HepG2 (cell line): ENCODE measurements around the gene PSD4. TPM values are rescaled to one million over a fixed set of nuclear protein-coding genes. Genes with fewer than 3 reads are reported as not detected.

Experiments used
- ATAC-seq: fragments of 200-7000 bp; cut with Tn5 transposase; 3 replicates; pipeline ENCODE4 v1.9.1; 2020; ENCODE audit warnings: mild to moderate bottlenecking, moderate library complexity
- BruUV-seq: library from RNA; stranded (reverse); fragments of 400-500 nt; replicated peaks from 2 replicates; lab custom pipeline; 2021; lab: Mats Ljungman, UMichigan
- CTCF ChIA-PET: fragments of 300-600 bp; formaldehyde crosslinking; extraction: SDS; loops from one replicate; lab custom pipeline; 2021; ENCODE audit warnings: low total read pairs, inconsistent platforms, low intra/inter-chr PET ratio; lab: Yijun Ruan, JAX
- POLR2A ChIA-PET: fragments of 350-600 bp; sonication (Branson Sonifier 250); formaldehyde crosslinking; loops from one replicate; lab custom pipeline; 2020; ENCODE audit warnings: antibody characterized with exemption, inconsistent platforms; lab: Yijun Ruan, JAX
- DNase-seq: peaks from one replicate; pipeline ENCODE4 v3.0.0-alpha.2; 2015; ENCODE audit warnings: low spot score
- FAIRE-seq: peaks from 3 replicates; lab custom pipeline; 2011; peaks lifted over from hg19 to GRCh38; lab: Jason Lieb, UNC
- H2AFZ ChIP-seq: one replicate; pipeline ENCODE4 v1.6.1; 2011; ENCODE audit warnings: low read length, inconsistent platforms
- H3K27ac ChIP-seq: fragments of 300-600 bp; 3 replicates; pipeline ENCODE4 v1.8.0; 2011; ENCODE audit warnings: mixed run types, mild to moderate bottlenecking, mixed read lengths, low read length, inconsistent platforms; ENCODE audit not compliant: insufficient read depth; ENCODE audit errors: extremely low read length
- H3K27me3 ChIP-seq, 2 experiments: fragments of 200-600 bp in 1 of 2; 2 replicates in 1 of 2; 3 replicates in 1 of 2; pipeline versions ENCODE4 v1.6.0 to v1.8.0; 2011; ENCODE audit warnings: low read length in 2 of 2, mild to moderate bottlenecking in 2 of 2, moderate library complexity in 2 of 2, inconsistent platforms in 1 of 2; ENCODE audit not compliant: insufficient read depth in 2 of 2, control insufficient read depth in 1 of 2
- H3K36me3 ChIP-seq, 2 experiments: fragments of 200-600 bp in 1 of 2; replicated peaks in 1 of 2; 2 replicates in 1 of 2; 3 replicates in 1 of 2; pipeline versions ENCODE4 v1.5.1 to v1.8.0; 2011; ENCODE audit warnings: low read length in 2 of 2, inconsistent platforms in 1 of 2; ENCODE audit not compliant: insufficient read depth in 2 of 2, control insufficient read depth in 1 of 2
- H3K4me1 ChIP-seq: 2 replicates; pipeline ENCODE4 v1.5.1; 2012; ENCODE audit warnings: low read length, inconsistent platforms; ENCODE audit not compliant: insufficient read depth
- H3K4me2 ChIP-seq: 2 replicates; pipeline ENCODE4 v1.6.0; 2011; ENCODE audit warnings: low read depth, low read length, inconsistent platforms
- H3K4me3 ChIP-seq, 3 experiments: fragments of 200-600 bp in 1 of 3; sonication (generic), shearing (Covaris generic) in 1 of 3; replicated peaks in 1 of 3; 2 replicates each; pipeline ENCODE4 v1.5.1; 2011 to 2016; ENCODE audit warnings: low read length in 3 of 3, inconsistent platforms in 2 of 3, low read depth in 2 of 3, mild to moderate bottlenecking in 2 of 3, control low read depth in 1 of 3, mixed read lengths in 1 of 3; ENCODE audit not compliant: insufficient read depth in 1 of 3
- H3K79me2 ChIP-seq: one replicate; pipeline ENCODE4 v1.6.1; 2011; ENCODE audit warnings: low read length, inconsistent platforms; ENCODE audit not compliant: insufficient read depth
- H3K9ac ChIP-seq: 2 replicates; pipeline ENCODE4 v1.6.0; 2011; ENCODE audit warnings: mild to moderate bottlenecking, low read depth, low read length, inconsistent platforms; ENCODE audit not compliant: insufficient read depth
- H3K9me3 ChIP-seq: 2 replicates; pipeline ENCODE4 v1.5.1; 2012; ENCODE audit warnings: mild to moderate bottlenecking, low read length
- H4K20me1 ChIP-seq: 2 replicates; pipeline ENCODE4 v1.6.0; 2011; ENCODE audit warnings: inconsistent platforms, mild to moderate bottlenecking, low read length, moderate library complexity; ENCODE audit not compliant: insufficient read depth
- AGO2 ChIP-seq: fragments of 200-400 bp; formaldehyde crosslinking; optimal IDR thresholded peaks from 2 replicates; pipeline ENCODE3; 2017; ENCODE audit warnings: mild to moderate bottlenecking, low read depth, low read length, moderate library complexity
- BRD4 ChIP-seq: sonication (generic); formaldehyde crosslinking; IDR thresholded peaks from 2 replicates; pipeline ENCODE4 v1.4.0; 2020; ENCODE audit warnings: missing genetic modification reagents
- EHMT2 ChIP-seq: fragments of 200-600 bp; sonication (generic); IDR thresholded peaks from 2 replicates; pipeline ENCODE4 v1.7.0; 2017; ENCODE audit warnings: antibody characterized with exemption, low read depth, low read length, borderline replicate concordance
- HNRNPK ChIP-seq: fragments of 200-400 bp; formaldehyde crosslinking; IDR thresholded peaks from 2 replicates; pipeline ENCODE4 v1.6.1; 2018; ENCODE audit warnings: low read length, low read depth, moderate library complexity, mild to moderate bottlenecking; ENCODE audit not compliant: poor library complexity, severe bottlenecking
- ISL2 ChIP-seq: sonication (generic); formaldehyde crosslinking; IDR thresholded peaks from 2 replicates; pipeline ENCODE4 v1.5.0; 2020; ENCODE audit warnings: missing genetic modification reagents
- PCBP2 ChIP-seq: fragments of 200-400 bp; formaldehyde crosslinking; optimal IDR thresholded peaks from 2 replicates; pipeline ENCODE3; 2018; ENCODE audit warnings: low read length, low read depth; ENCODE audit not compliant: poor library complexity, severe bottlenecking
- TARDBP ChIP-seq: sonication (generic); formaldehyde crosslinking; IDR thresholded peaks from 2 replicates; pipeline ENCODE4 v1.8.0; 2022; ENCODE audit warnings: mild to moderate bottlenecking, missing genetic modification reagents
- TCF12 ChIP-seq, 2 experiments: fragments of 450-650 bp in 1 of 2; sonication (generic) in 1 of 2; formaldehyde crosslinking in 1 of 2; IDR thresholded peaks; 2 replicates each; pipeline versions ENCODE4 v1.6.1 to v1.8.0; 2017 to 2022; ENCODE audit warnings: antibody characterized with exemption in 1 of 2, mild to moderate bottlenecking in 1 of 2, missing genetic modification reagents in 1 of 2, moderate library complexity in 1 of 2
- ZSCAN21 ChIP-seq: sonication (generic); formaldehyde crosslinking; IDR thresholded peaks from 2 replicates; pipeline ENCODE4 v1.8.0; 2022; ENCODE audit warnings: mild to moderate bottlenecking, missing genetic modification reagents, moderate library complexity, borderline replicate concordance
- ZZZ3 ChIP-seq: sonication (generic); formaldehyde crosslinking; IDR thresholded peaks from 2 replicates; pipeline ENCODE4 v1.4.0; 2020; ENCODE audit warnings: missing genetic modification reagents, mild to moderate bottlenecking, borderline replicate concordance
- WGBS: methylation state at CpG from one replicate; pipeline ENCODE4 v1.1.6; 2017; ENCODE audit warnings: low lambda C conversion rate; 5-methylcytosine and 5-hydroxymethylcytosine counted together
- in situ Hi-C: cut with HindIII; loops from 2 replicates; pipeline ENCODE4 v1.10.0; 2017; ENCODE audit warnings: low pct_unique_long_range_greater_than_20kb; ENCODE audit not compliant: extremely low pct_ligation_motif_present
- intact Hi-C: fragments of 100-400 bp; cut with micrococcal nuclease; formaldehyde crosslinking; loops from one replicate; pipeline ENCODE4 v1.10.0; 2022; ENCODE audit not compliant: unreplicated experiment
- polyA plus RNA-seq, 8 experiments: library from polyadenylated mRNA; depleted of rRNA in 3 of 8; stranded (reverse) in 7 of 8; unstranded in 1 of 8; fragments of >200 nt; fragmentation: Illumina TruSeq in 4 of 8; extraction: Trizol in 4 of 8; gene quantifications; 2 replicates each; pipeline versions ENCODE4 v1.2.1 to v1.2.3, GENCODE V29; 2011 to 2016; ENCODE audit warnings: low read depth in 4 of 8, missing spikeins in 1 of 8, mixed read lengths in 1 of 8; ENCODE audit not compliant: insufficient read depth in 1 of 8
- total RNA-seq, 5 experiments: library from RNA; depleted of rRNA; stranded (reverse); fragments of >200 nt; fragmentation: Illumina TruSeq; extraction: Trizol; gene quantifications; 2 replicates each; pipeline ENCODE4 v1.2.3, GENCODE V29; 2016; ENCODE audit warnings: low read depth in 1 of 5
- TF ChIP-seq, protein P1 (sequence below): sonication (generic); formaldehyde crosslinking; IDR thresholded peaks from 2 replicates; pipeline ENCODE4 v1.5.0; 2020; ENCODE audit warnings: mild to moderate bottlenecking, missing genetic modification reagents, moderate library complexity
- TF ChIP-seq, protein P2 (sequence below): sonication (generic); formaldehyde crosslinking; IDR thresholded peaks from 2 replicates; pipeline ENCODE4 v1.4.0; 2020; ENCODE audit warnings: missing genetic modification reagents
- TF ChIP-seq, protein P3 (sequence below): sonication (generic); formaldehyde crosslinking; IDR thresholded peaks from 2 replicates; pipeline ENCODE4 v1.4.0; 2020; ENCODE audit warnings: missing genetic modification reagents, low read depth, mild to moderate bottlenecking, borderline replicate concordance

Gene PSD4
- total and polyA plus RNA-seq, 2 of the 13 experiments (the other 11 are each of a cell fraction or from before 2014, with no cell fraction given): 5.8 to 9.4 TPM

DNA sequence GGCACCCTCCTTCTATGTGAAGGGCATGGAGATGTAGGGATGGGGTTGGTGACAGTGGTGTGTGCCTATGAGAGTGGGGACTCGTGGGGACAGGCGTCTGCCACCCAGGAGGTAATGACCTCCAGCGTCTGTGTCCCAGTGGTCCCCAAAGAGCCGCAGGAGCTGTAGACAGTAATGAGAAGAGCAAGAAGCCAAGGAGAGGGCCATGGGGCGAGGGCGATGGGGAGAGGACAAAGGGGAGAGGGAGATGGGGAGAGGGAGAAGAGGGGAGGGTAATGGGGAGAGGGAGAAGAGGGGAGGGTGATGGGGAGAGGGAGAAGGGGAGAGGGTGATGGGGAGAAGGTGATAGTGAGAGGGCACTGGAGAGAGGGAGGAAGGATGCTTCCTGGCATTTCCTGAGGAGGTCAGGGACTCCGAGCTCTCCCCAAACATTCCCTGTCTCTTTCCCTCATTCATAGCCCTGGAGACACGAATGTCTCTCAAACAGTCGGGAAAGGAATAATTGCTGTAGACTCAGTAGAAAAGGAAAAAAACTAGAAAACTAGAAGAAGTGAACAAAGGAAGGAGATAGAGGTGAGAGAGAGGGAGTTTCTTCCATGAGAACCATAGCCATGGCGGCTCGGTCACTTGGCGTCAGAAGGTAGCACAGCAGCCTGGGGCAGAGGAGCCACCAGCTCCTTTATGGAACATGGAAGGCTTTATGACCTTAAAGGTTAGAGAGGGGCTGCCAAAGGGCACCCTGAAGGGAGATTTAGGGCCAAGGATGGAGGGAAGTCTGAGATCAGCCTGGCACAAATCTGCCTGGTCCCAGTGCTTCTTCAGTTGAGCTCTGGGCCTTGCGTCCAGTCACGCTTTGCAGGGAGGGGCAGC is 39.5 kb downstream of the PSD4 start:
- Histone ChIP-seq H3K4me1 (peaks cover 88% of the 10 kb centered on the region), H4K20me1 (no peaks in the 10 kb centered on the region), H2AFZ (no peak overlapping the region), H3K4me2 (no peak overlapping the region), H3K9me3 (no peaks in the 10 kb centered on the region), H3K9ac (no peak overlapping the region), H3K4me3 (no peak overlapping the region), H3K36me3 (no peaks in the 10 kb centered on the region), H3K27me3 (no peaks in the 10 kb centered on the region), H3K79me2 (no peaks in the 10 kb centered on the region), H3K27ac (no peak overlapping the region)
- BruUV-seq: no TSS peak
- in situ Hi-C loops: no loop called here
- TF ChIP-seq HNRNPK (peak; percentile 75), BRD4 (CRISPR knock-in tag) (no peak), PCBP2 (peak; percentile 92)
- intact Hi-C loops: no loop called here
- FAIRE-seq (no peak), DNase-seq (no peak), ATAC-seq (no peak)
- POLR2A ChIA-PET: interaction anchor here (1.6 kb wide), 1 partner anchor 21 kb away, joined by 4 read pairs; no protein-coding TSS in a partner anchor
- CTCF ChIA-PET: no interaction called here
- WGBS: 98% methylated on average over 14 of the region's 14 CpGs

- Histone ChIP-seq H3K79me2 (no peaks in the 10 kb centered on the region), H3K4me3 (no peak overlapping the region), H3K36me3 (no peaks in the 10 kb centered on the region), H3K4me1 (peaks cover 88% of the 10 kb centered on the region), H3K4me2 (no peak overlapping the region), H2AFZ (no peak overlapping the region), H3K27me3 (no peaks in the 10 kb centered on the region), H3K9me3 (no peaks in the 10 kb centered on the region), H3K27ac (no peak overlapping the region), H4K20me1 (no peaks in the 10 kb centered on the region), H3K9ac (no peak overlapping the region)
- ChIA-PET CTCF (no interaction called here), POLR2A (interaction anchor here (1.6 kb wide), 1 partner anchor 20 kb away, joined by 4 read pairs; no protein-coding TSS in a partner anchor)
- in situ Hi-C loops: no loop called here
- ATAC-seq: no peak
- BruUV-seq: no TSS peak
- FAIRE-seq: no peak
- DNase-seq: no peak
- 89% methylated on average over 4 of the region's 4 CpGs for WGBS
- intact Hi-C loops: no loop called here
- TF ChIP-seq, protein P1, sequence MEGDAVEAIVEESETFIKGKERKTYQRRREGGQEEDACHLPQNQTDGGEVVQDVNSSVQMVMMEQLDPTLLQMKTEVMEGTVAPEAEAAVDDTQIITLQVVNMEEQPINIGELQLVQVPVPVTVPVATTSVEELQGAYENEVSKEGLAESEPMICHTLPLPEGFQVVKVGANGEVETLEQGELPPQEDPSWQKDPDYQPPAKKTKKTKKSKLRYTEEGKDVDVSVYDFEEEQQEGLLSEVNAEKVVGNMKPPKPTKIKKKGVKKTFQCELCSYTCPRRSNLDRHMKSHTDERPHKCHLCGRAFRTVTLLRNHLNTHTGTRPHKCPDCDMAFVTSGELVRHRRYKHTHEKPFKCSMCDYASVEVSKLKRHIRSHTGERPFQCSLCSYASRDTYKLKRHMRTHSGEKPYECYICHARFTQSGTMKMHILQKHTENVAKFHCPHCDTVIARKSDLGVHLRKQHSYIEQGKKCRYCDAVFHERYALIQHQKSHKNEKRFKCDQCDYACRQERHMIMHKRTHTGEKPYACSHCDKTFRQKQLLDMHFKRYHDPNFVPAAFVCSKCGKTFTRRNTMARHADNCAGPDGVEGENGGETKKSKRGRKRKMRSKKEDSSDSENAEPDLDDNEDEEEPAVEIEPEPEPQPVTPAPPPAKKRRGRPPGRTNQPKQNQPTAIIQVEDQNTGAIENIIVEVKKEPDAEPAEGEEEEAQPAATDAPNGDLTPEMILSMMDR: no peak
- TF ChIP-seq ZSCAN21 (CRISPR knock-in tag): no peak
- TF ChIP-seq, protein P2, sequence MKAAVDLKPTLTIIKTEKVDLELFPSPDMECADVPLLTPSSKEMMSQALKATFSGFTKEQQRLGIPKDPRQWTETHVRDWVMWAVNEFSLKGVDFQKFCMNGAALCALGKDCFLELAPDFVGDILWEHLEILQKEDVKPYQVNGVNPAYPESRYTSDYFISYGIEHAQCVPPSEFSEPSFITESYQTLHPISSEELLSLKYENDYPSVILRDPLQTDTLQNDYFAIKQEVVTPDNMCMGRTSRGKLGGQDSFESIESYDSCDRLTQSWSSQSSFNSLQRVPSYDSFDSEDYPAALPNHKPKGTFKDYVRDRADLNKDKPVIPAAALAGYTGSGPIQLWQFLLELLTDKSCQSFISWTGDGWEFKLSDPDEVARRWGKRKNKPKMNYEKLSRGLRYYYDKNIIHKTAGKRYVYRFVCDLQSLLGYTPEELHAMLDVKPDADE (CRISPR knock-in tag): no peak
- TF ChIP-seq, protein P3, sequence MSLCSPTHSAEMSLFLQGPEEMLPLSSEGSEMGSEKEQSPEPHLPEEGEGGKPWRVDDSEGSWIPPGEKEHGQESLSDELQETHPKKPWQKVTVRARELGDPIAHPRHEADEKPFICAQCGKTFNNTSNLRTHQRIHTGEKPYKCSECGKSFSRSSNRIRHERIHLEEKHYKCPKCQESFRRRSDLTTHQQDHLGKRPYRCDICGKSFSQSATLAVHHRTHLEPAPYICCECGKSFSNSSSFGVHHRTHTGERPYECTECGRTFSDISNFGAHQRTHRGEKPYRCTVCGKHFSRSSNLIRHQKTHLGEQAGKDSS: no peak
- no peak for TF ChIP-seq TARDBP (CRISPR knock-in tag)
- TF ChIP-seq EHMT2: no peak
- no peak for TF ChIP-seq TCF12 (IDR thresholded peaks at IDR 0.05)
- TF ChIP-seq TCF12 (CRISPR knock-in tag; IDR thresholded peaks at IDR 0.05): no peak
- TF ChIP-seq ZZZ3 (CRISPR knock-in tag): no peak
- no peak for TF ChIP-seq AGO2
- TF ChIP-seq ISL2 (CRISPR knock-in tag): no peak
Observed at GRCh38 chr2:113214141-113214540, 40.4 kb downstream of the PSD4 start.
